Measurements from ENCODE around the gene TP53I11. TPM values are rescaled to one million over a fixed set of nuclear protein-coding genes. Genes with fewer than 3 reads are reported as not detected.

Gene TP53I11
- total and polyA plus RNA-seq, 2 donors (not counting 1 experiment from before 2014, with no cell fraction given), result 25.0 to 229 TPM

DNA sequence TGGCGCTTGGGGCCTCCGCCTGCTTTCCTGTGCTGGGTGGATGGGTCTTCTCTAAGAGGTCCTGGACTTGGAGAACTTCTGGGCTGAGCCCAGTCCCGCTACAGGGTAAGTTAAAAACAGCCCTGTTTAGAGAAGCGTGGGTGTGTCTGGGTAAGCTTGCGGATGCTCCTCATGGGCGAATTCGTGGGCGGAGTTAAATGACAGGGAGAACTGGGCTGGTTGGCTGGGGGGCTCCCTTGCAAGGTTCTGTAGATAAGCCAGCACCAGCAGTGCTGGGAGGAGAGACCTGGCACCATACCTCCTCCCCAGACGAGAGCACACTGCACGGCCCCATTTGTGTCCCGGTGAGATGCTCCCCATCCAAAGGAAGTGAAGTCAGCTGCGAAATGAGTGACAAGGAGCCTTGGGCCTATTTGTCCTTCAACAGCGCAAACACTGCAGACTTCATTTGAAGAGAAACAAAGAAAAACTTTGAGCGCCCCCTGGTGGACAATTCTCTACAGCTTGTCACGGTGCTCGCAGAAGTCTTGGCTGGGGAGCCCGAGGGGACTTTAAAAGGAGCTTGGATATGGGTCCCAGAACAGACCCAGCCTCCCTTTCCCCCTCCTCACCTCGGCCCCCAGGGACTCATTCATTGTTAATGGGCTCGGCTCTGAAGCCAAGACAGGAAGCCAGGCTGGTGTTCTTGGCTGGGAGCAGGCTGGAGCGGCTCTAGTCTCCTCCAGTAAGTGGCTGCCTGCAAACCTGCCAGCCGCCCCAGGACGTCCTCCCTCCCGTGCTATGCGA, 39.5 kb downstream of the TP53I11 start:
- DNase-seq, result peak; percentile 85
- no peak overlapping the region for H3K4me3 Mint-ChIP-seq
- peaks cover 4% of the 10 kb centered on the region for H3K27me3 Mint-ChIP-seq
- Histone ChIP-seq H2AFZ (ENCODE audit: insufficient read depth, low read depth, low read length, poor library complexity, severe bottlenecking) (no peak overlapping the region), H3K4me3 (ENCODE audit: control extremely low read depth in 1 of 5, extremely low read depth in 1 of 5, insufficient read depth in 1 of 5, low read depth in 2 of 5, low read length in 4 of 5) (no peak overlapping the region), H4K20me1 (ENCODE audit: control insufficient read depth, insufficient read depth, low read length, poor library complexity, severe bottlenecking) (no peaks in the 10 kb centered on the region), H3K4me1 (ENCODE audit: control insufficient read depth in 2 of 2, insufficient read depth in 2 of 2, low read length in 2 of 2) (peaks cover 23 to 31% of the 10 kb centered on the region in 2 donors), H3K9me3 (ENCODE audit: control extremely low read depth in 1 of 3, control insufficient read depth in 2 of 3, insufficient read depth in 1 of 3, low read length in 2 of 3) (no peaks in the 10 kb centered on the region), H3K27me3 (replicated peaks in 1 of 4; ENCODE audit: control extremely low read depth in 1 of 4, control insufficient read depth in 3 of 4, insufficient read depth in 4 of 4, low read length in 3 of 4) (peaks cover 0 to 5% (median 0%) of the 10 kb centered on the region in 4 experiments), H3K27ac (ENCODE audit: low read length in 2 of 2) (no peak overlapping the region), H3K36me3 (replicated peaks in 1 of 2; ENCODE audit: control extremely low read depth in 1 of 2, control insufficient read depth in 1 of 2, extremely low read depth in 1 of 2, insufficient read depth in 2 of 2, low read length in 1 of 2) (no peaks in the 10 kb centered on the region), H3K4me2 (replicated peaks; ENCODE audit: low read depth, low read length, poor library complexity, severe bottlenecking) (no peak overlapping the region), H3K79me2 (ENCODE audit: control insufficient read depth, insufficient read depth, low read length) (no peaks in the 10 kb centered on the region), H3K9ac (ENCODE audit: low read length) (no peak overlapping the region)
- ChIA-PET POLR2A (no interaction called here), CTCF (interaction anchor here (0.6 to 4.2 kb wide), 45 partner anchors 9 to 848 kb away, joined by 3 to 36 read pairs (median 4); partner anchors contain the start of gene CD82)
- 47% methylated on average over 19 of the region's 24 CpGs for WGBS (ENCODE audit: insufficient coverage)
- ATAC-seq (ENCODE audit: low read depth), result peak; percentile 69
- no peak overlapping the region for H3K27ac Mint-ChIP-seq
- intact Hi-C loops (cut with micrococcal nuclease), result loop anchor here (1.0 to 5.0 kb wide), 4 partner anchors 134 to 817 kb away; no protein-coding TSS in a partner anchor
- peaks cover 24% of the 10 kb centered on the region for H3K4me1 Mint-ChIP-seq
- TF ChIP-seq CTCF (IDR thresholded peaks at IDR 0.05), result peak; percentile 82
- no peak for TF ChIP-seq EZH2 (IDR thresholded peaks at IDR 0.05; ENCODE audit: borderline replicate concordance, insufficient read depth, low read depth, low read length, poor library complexity, severe bottlenecking)
- no peaks in the 10 kb centered on the region for H3K9me3 Mint-ChIP-seq (ENCODE audit: insufficient read depth)

DNA sequence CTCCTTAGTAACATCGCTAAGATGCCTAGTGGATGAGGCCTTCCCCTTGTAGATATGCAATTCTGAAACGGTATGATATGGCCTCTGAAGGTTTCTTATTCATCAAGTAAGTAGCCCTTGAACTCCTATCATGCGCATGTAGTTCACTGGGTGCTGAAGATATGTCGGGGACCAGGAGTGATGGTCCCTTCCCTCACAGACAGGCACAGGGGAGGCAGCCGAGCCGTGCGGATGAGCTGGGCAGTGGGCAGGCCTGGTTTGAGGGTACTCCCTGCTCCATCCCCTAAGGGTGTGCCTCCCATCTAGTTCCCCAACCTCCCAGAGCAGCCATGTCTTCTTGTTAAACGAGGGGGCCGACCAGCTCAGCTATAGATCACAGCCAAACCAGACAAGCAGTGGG, 40.1 kb downstream of the TP53I11 start:
- H2AFZ ChIP-seq (ENCODE audit: insufficient read depth, low read depth, low read length, poor library complexity, severe bottlenecking), result no peak overlapping the region
- ChIA-PET POLR2A (no interaction called here), CTCF (interaction anchor here (1.0 to 4.2 kb wide), 27 partner anchors 9 to 847 kb away, joined by 3 to 36 read pairs (median 5); partner anchors contain the start of gene CD82)
- H3K4me2 ChIP-seq (replicated peaks; ENCODE audit: low read depth, low read length, poor library complexity, severe bottlenecking), result no peak overlapping the region
- H4K20me1 ChIP-seq (ENCODE audit: control insufficient read depth, insufficient read depth, low read length, poor library complexity, severe bottlenecking), result no peaks in the 10 kb centered on the region
- H3K27me3 Mint-ChIP-seq, result peaks cover 4% of the 10 kb centered on the region
- ATAC-seq (ENCODE audit: low read depth) (no peak), DNase-seq (no peak)
- H3K36me3 ChIP-seq (replicated peaks in 1 of 2; ENCODE audit: control extremely low read depth in 1 of 2, control insufficient read depth in 1 of 2, extremely low read depth in 1 of 2, insufficient read depth in 2 of 2, low read length in 1 of 2), result no peaks in the 10 kb centered on the region
- 95% methylated on average over 5 of the region's 9 CpGs for WGBS (ENCODE audit: insufficient coverage)
- peaks cover 16 to 27% of the 10 kb centered on the region in 2 donors for H3K4me1 ChIP-seq (ENCODE audit: control insufficient read depth in 2 of 2, insufficient read depth in 2 of 2, low read length in 2 of 2)
- H3K27ac Mint-ChIP-seq, result no peak overlapping the region
- H3K4me3 ChIP-seq (ENCODE audit: control extremely low read depth in 1 of 5, extremely low read depth in 1 of 5, insufficient read depth in 1 of 5, low read depth in 2 of 5, low read length in 4 of 5), result no peak overlapping the region
- no peaks in the 10 kb centered on the region for H3K9me3 ChIP-seq (ENCODE audit: control extremely low read depth in 1 of 3, control insufficient read depth in 2 of 3, insufficient read depth in 1 of 3, low read length in 2 of 3)
- intact Hi-C loops (cut with micrococcal nuclease), result loop anchor here (5.0 kb wide), 1 partner anchor 133 kb away; no protein-coding TSS in a partner anchor
- H3K4me1 Mint-ChIP-seq, result peaks cover 22% of the 10 kb centered on the region
- H3K4me3 Mint-ChIP-seq, result no peak overlapping the region
- peaks cover 0 to 5% (median 0%) of the 10 kb centered on the region in 4 experiments for H3K27me3 ChIP-seq (replicated peaks in 1 of 4; ENCODE audit: control extremely low read depth in 1 of 4, control insufficient read depth in 3 of 4, insufficient read depth in 4 of 4, low read length in 3 of 4)
- H3K79me2 ChIP-seq (ENCODE audit: control insufficient read depth, insufficient read depth, low read length), result no peaks in the 10 kb centered on the region
- no peaks in the 10 kb centered on the region for H3K9me3 Mint-ChIP-seq (ENCODE audit: insufficient read depth)
- H3K9ac ChIP-seq (ENCODE audit: low read length), result no peak overlapping the region
- TF ChIP-seq CTCF (IDR thresholded peaks at IDR 0.05) (no peak), EZH2 (IDR thresholded peaks at IDR 0.05; ENCODE audit: borderline replicate concordance, insufficient read depth, low read depth, low read length, poor library complexity, severe bottlenecking) (no peak)
- H3K27ac ChIP-seq (ENCODE audit: low read length in 2 of 2), result no peak overlapping the region

All from B cell (primary cell).